Ishikawa (cell line): ENCODE measurements around the gene ACVR1.

ENCODE experiments used
- CEBPB ChIP-seq: IDR thresholded peaks from 2 replicates; pipeline ENCODE4 v1.6.1; 2012
- RAD21 ChIP-seq: IDR thresholded peaks from 2 replicates; pipeline ENCODE4 v1.6.1; 2012; ENCODE audit warnings: low read depth
- TAF1 ChIP-seq: IDR thresholded peaks from 2 replicates; pipeline ENCODE4 v1.6.1; 2012; ENCODE audit warnings: low read depth, mild to moderate bottlenecking

- no peak for TF ChIP-seq RAD21
- no peak for TF ChIP-seq TAF1
- TF ChIP-seq CEBPB, result no peak
These were observed 39.6 kb downstream of the ACVR1 start for GRCh38 chr2:157836531-157836930.
